GM18873 (cell line): ENCODE data around the gene TTLL12.

Experiments
- ATAC-seq: cut with Tn5 transposase; IDR thresholded peaks from one replicate; pipeline ENCODE4 v1.9.1; 2021; ENCODE audit warnings: mild to moderate bottlenecking, moderate library complexity, moderate number of reproducible peaks; ENCODE audit not compliant: unreplicated experiment, low FRiP score

The TTLL12 gene

GRCh38 chr22:43174941-43175531 lies 11.9 kb downstream of the TTLL12 start:
- no peak for ATAC-seq

- ATAC-seq: no peak
Observed at GRCh38 chr22:43173976-43174720, 12.8 kb downstream of the TTLL12 start.

GRCh38 chr22:43173566-43173965 lies 13.4 kb downstream of the TTLL12 start:
- ATAC-seq: no peak

GRCh38 chr22:43172191-43172590 lies 14.7 kb downstream of the TTLL12 start:
- ATAC-seq: no peak

- ATAC-seq: no peak
Observed at GRCh38 chr22:43171607-43172006, 15.3 kb downstream of the TTLL12 start.

GRCh38 chr22:43171019-43171491 lies 15.9 kb downstream of the TTLL12 start:
- no peak for ATAC-seq

- no peak for ATAC-seq
Observed at GRCh38 chr22:43170131-43170480, 16.8 kb downstream of the TTLL12 start.

- no peak for ATAC-seq
Observed at GRCh38 chr22:43169310-43170130, 17.4 kb downstream of the TTLL12 start.

GRCh38 chr22:43168471-43169309 lies 18.2 kb downstream of the TTLL12 start:
- no peak for ATAC-seq

GRCh38 chr22:43167001-43167589 lies 19.8 kb downstream of the TTLL12 start:
- ATAC-seq: no peak

GRCh38 chr22:43166132-43166930 lies 20.6 kb downstream of the TTLL12 start:
- no peak for ATAC-seq

- no peak for ATAC-seq
Observed at GRCh38 chr22:43164636-43165035, 22.3 kb downstream of the TTLL12 start.

GRCh38 chr22:43163241-43163795 lies 23.6 kb downstream of the TTLL12 start:
- no peak for ATAC-seq

- ATAC-seq: no peak
Observed at GRCh38 chr22:43162412-43163150, 24.4 kb downstream of the TTLL12 start.

GRCh38 chr22:43160497-43161126 lies 26.3 kb downstream of the TTLL12 start:
- ATAC-seq: no peak

- no peak for ATAC-seq
Observed at GRCh38 chr22:43159484-43160178, 27.3 kb downstream of the TTLL12 start.

GRCh38 chr22:43158778-43159483 lies 28.0 kb downstream of the TTLL12 start:
- no peak for ATAC-seq
